HG02759 (cell line): Measurements from ENCODE around the gene TMEM14A.
"Not testable (repeated sequence)": the region's sequence is repeated elsewhere in the genome, so short reads cannot be mapped to it uniquely, and the experiment has no call there.

ENCODE experiments used
- ATAC-seq: cut with Tn5 transposase; IDR thresholded peaks from one replicate; pipeline ENCODE4 v1.9.1; 2021; ENCODE audit warnings: mild to moderate bottlenecking, moderate library complexity; ENCODE audit not compliant: unreplicated experiment

TMEM14A gene

DNA sequence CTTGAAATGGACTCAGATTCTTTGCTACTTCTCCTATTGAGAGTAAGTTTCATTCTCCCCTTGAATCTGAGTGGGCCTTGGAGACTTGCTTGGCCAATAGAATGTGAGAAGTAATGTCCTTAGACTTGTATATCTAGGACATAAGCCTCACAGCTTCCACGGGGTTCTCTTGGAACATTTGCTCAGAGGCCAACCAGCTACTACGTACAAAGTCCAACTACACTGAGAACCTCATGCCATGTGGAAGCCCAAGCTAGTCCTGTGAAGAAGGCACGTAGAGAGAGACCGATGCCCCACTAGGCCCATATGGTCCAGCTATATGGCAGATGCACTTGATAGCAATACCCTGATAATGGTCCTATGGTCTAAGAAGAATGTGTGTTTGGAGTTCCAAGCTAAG is 22.9 kb downstream of the TMEM14A start:
- no peak for ATAC-seq

GRCh38 chr6:52694404-52694803 is 23.5 kb downstream of the TMEM14A start:
- ATAC-seq: no peak

- ATAC-seq: no peak
These were observed 25.5 kb downstream of the TMEM14A start for GRCh38 chr6:52696418-52696817.

GRCh38 chr6:52697903-52698302 is 27.0 kb downstream of the TMEM14A start:
- no peak for ATAC-seq

DNA sequence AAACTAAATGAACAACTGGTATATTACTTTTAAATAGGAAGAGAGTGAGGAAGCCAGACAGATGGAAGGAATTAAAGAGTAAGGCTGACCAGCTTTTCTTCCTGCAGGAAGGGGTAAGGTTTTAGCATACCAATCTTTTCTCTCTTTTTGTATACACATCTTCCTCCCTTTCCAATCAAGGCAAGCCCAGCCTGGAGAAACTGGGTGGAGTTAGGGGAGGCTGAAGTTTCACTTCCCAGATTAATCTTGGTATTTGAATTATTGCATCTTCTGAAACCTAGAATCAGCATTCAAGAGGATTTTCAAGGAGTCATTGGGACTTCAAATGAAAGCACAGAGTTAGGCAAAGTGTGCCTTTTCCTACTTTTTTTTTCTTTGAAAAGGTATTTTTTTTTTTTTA is 33.1 kb downstream of the TMEM14A start:
- no peak for ATAC-seq

- not testable (repeated sequence) for ATAC-seq
These were observed 34.0 kb downstream of the TMEM14A start for GRCh38 chr6:52704781-52705502.

- no peak for ATAC-seq
These were observed 35.1 kb downstream of the TMEM14A start for GRCh38 chr6:52706001-52706400.

DNA sequence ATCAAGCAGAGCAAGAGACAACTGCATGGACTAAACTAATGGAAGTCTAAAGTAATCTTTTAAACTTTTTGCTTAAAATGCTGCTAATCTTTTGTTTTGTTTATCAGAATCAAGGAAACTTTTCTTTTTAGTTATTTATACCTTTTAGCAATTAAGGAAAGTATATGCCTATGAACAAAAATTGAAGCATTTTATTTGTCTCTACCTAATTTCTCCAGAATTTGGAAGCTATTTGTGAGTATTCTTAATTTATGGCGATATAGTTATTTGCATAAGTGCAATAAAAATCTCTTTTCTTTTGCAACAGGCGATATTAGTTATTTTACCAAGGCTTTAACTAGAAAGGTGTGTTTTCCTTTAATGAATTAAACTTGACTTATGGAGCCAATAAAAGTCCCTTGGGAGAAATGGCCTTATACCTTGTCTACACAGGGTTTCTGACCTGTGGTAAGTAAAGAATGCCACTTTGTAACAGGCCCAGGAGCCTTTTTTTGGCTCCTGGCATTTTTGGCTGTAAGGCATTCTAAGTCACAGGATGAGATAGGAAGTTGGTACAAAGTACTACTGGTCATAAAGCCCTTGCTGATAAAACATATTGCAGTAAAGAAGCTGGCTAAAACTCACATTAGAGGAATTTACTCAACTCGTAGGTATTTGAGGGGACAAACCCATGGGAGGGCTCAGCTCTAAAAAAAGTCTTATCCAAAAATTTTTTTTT is 37.2 kb downstream of the TMEM14A start:
- ATAC-seq: no peak

DNA sequence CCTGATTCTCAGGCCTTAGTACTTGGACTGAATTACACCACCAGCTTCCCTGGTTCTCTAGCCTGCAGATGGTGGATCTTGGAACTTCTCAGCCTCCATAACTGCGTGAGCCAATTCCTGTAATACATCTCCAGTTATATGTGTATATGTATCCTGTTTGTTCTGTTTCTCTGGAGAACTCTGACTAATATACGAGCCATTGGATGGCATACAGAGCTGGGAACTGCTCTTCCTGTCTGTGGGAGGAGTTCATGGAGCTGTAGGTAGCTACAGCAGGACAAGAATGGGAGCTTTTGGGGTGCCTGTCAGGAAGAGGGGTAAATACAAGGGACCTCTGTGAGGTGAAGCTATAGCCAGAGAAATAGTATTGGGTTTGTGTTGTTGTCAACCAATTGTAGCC is 41.2 kb downstream of the TMEM14A start:
- ATAC-seq: no peak

DNA sequence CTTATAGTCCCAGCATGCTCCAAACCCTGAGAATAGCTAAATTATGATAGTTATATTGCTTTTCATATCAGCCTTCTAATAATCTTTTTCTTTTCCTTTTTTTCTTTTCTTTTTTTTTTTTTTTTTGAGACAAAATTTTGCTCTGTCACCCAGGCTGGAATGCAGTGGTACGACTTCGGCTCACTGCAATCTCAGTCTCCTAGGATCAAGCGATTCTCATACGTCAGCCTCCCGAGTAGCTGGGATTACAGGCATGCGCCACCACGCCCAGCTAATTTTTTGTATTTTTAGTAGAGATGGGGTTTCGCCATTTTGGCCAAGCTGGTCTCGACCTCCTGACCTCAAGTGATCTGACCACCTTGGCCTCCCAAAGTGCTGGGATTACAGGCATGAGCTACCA is 43.8 kb downstream of the TMEM14A start:
- not testable (repeated sequence) for ATAC-seq

DNA sequence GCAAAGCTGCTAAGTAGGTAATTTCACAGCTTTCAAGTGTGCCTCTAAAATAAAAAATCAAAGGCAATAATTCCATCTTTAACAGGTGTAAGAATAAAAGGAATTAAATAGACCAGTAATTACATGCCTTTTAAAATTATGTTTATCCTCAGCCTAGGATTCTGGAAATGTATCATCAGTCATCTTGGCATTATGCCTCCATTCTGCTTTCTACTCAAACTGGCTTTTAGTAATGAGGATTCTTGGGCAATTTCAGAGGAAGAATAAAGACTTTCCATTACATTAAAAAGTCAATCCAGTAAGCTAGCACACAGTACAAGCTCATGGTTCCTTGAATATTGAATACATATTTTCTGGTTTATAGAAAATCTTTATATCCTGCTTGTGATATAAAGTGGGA is 47.6 kb downstream of the TMEM14A start:
- no peak for ATAC-seq

- ATAC-seq: no peak
These were observed 49.4 kb downstream of the TMEM14A start for GRCh38 chr6:52720321-52720720.

- ATAC-seq: no peak
These were observed 53.1 kb downstream of the TMEM14A start for GRCh38 chr6:52724042-52724405.

GRCh38 chr6:52724406-52725121 is 53.7 kb downstream of the TMEM14A start:
- ATAC-seq: peak; percentile 99

DNA sequence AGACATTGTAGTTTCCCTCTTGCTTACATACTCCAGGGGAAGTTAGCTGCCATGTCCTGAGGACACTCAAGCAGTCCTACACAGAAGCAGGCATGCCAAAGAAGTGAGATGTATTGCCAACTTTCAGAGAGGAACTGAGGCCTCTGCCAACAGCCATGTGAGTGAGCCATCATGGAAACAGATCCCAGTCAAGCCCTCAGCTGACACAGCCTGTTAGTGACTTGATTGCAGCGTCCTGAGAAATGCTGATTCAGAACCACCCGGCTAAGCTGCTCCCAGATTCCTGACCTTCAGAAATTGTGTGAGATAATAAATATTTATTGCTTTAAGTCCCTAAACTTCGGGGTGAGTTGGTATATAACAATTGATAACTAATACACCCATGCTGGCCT is 54.2 kb downstream of the TMEM14A start:
- ATAC-seq: no peak

DNA sequence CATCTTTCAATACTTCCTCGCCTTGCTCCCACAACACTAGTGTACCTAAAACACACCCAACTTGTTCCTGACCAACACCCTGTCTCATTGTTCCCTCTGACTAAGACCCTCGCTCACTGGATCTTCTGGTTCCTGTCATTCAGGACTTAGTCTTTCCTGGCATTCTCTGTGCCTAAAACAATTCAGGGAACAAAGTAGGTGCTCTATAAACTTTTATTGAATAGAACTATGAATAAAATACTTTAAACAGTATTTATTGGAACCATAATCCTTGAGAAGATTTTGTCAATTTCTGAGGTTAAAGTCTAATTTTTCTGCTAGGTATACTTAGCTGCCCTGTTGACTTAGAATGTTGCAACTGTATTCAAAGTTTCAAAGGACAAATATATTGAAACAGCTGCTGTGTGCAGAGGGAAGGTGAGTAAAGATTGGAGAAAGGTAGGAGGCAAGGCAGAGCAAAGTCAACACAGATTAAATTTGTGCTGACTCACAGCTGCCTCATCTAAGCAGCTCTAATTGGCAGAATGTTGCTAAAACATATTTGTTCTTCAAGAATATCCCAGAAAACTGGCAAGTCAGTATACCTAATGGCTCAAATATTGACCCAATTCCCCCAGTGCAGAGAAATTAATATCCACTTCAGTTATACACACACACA is 54.8 kb downstream of the TMEM14A start:
- no peak for ATAC-seq

GRCh38 chr6:52726193-52726542 is 55.3 kb downstream of the TMEM14A start:
- no peak for ATAC-seq

- ATAC-seq: no peak
These were observed 56.0 kb downstream of the TMEM14A start for GRCh38 chr6:52726741-52727535.

DNA sequence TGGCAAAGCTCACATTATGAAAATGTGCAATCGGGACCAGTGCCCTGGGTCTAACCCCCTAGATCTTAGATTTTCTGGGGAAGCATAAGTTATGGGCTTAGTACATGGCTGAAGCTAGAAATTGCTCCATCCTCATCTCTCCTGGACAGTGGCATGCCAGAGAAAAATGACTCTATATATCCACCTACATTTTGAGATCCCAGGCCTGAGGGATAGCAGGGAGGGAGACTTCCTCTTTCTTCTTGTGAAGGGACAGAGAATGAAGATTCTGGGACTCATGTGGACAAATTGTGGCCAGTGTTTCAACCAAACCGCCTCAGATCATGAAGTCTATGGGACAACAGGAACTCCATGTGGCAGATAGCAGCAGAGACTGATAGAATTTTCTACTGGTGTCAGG is 57.0 kb downstream of the TMEM14A start:
- no peak for ATAC-seq

DNA sequence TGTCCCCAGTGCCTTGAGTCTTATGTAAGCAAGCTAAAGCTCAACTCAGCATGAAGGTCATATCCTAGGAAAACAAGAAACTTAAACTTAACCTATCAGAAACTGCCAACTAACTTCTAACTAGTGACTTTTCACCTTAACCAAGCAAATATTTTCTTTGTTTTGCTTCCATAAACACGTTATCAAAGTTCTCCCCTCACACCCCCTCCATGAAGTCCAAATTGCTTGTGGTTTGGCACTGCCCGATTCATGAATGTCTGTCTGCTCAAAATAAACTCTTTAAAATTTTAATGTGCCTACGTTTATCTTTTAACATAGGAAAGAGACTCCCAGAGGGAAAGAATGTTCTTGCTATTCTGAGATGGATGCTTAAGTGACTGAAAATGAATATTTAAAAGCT is 57.5 kb downstream of the TMEM14A start:
- no peak for ATAC-seq

DNA sequence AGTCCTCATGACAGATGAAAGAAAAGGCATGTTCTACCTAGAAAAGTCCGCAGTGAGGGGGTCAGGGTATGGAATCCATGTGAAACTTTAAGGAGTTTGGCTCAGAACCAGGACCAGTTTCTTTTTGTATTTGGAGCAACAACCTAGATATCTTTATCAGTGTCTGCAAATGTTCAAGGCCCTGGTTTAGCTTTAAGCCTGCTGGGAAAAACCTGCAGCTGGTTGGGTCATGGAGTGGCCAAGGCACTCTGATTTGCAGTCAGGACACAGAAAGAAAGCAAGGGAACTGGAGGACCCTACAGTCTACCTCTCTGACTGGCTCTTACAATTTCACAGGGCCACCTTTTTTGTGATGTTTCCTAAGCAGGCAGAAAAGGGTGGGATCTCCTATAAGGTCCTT is 58.7 kb downstream of the TMEM14A start:
- ATAC-seq: no peak
